Activated T-helper 1 cell treated with Interleukin-2 at 50 U/mL for 16 hours (primary cell): ENCODE measurements around the gene ZNF383.
"Not testable (repeated sequence)": the region's sequence is repeated elsewhere in the genome, so short reads cannot be mapped to it uniquely, and the experiment has no call there.

Source experiments
- DNase-seq: peaks from one replicate; pipeline ENCODE4 v3.0.0-alpha.2; 2020; ENCODE audit warnings: low read depth

The ZNF383 gene

DNA sequence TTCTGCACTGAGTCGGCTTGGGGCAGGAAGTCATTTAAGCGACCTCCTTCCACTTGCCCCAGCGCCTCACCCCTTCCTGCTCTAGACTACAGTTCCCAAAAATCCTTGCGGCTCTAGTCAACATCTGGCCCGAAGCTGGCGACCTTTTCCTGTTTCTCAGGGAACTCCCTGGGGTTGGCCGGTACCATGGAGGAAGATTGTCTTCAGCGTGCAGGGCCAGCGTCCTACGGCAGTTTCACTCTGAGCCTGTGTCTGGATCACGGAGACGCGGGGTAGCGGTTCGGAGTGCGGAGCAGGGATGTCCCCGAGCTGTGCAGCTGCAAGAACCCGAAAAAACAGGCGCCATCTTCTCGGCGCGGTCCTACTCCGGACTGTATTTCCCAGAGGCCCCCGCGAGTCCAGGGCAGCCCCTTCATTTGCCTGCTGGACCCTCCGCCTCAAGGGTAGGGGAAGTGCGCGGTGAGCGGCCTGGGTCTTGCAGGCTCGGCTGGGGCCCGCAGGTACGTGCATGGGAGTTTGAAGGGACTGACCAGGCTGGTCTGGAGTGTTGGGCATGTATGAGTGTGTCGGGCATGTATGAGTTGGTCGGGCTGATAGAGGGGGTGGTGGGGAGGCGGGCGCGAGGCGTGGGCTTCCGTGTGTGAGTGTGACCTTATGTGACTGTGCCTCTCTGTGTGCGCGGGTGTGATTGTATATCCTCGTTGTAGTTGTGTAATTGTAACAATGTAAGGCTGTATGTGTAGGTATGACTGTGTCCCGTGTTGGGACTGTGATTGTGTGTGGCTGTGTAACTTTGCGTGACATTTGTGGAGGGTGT lies at the start of gene ZNF383:
TSS of gene ZNF383 (plus strand) at position 440 of the 817 bp plus-strand sequence. CDS start 12,240 bp downstream, outside the sequence.
- peak; percentile 71 for DNase-seq

GRCh38 chr19:37172368-37173366 lies 45.3 kb upstream of the ZNF383 start, which contains the start of gene ZNF585A:
Gene ZNF585A (minus strand): TSS chr19:37172695. CDS start chr19:37169910, 2,785 bp downstream.
- peak; percentile 83 for DNase-seq

DNA sequence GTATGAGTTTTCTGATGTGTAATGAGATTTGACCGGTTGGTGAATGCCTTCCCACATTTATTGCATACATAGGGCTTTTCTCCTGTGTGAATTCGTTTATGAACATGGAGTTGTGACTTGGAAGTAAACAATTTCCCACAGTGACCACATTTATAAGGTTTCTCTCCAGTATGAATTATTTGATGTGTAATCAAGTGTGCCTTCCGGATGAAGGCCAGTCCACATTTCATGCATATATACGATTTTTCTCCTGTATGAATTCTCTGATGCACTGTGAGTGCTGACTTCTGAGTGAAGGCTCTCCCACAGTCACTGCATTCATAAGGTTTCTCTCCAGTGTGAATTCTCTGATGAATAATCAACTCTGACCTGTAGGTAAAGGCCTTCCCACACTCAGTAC lies 31.9 kb upstream of the ZNF383 start:
- DNase-seq = not testable (repeated sequence)

DNA sequence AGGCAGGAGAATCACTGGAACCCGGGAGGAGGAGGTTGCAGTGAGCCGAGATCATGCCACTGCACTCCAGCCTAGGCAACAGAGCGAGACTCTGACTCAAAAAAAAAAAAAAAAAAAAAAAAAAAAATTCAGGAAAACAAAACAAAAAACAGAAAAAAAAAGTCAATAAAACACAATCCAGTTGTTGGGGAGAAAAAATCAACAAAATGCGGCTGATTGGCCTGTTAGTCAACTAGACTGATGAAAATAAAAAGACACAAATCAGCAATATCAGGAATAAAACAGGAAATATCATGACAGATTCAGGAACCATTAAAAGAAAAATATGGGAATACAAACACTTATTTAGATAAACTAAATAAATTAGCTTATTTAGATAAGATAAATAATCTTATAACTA lies 22.8 kb upstream of the ZNF383 start:
- DNase-seq = not testable (repeated sequence)

DNA sequence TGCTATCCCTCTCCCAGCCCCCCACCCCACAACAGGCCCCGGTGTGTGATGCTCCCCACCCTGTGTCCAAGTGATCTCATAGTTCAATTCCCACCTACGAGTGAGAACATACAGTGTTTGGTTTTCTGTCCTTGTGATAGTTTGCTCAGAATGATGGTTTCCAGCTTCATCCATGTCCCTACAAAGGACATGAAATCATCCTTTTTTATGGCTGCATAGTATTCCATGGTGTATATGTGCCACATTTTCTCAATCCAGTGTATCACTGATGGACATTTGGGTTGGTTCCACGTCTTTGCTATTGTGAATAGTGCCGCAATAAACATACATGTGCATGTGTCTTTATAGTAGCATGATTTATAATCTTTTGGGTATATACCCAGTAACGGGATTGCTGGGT lies 20.9 kb upstream of the ZNF383 start:
- not testable (repeated sequence) for DNase-seq

- no peak for DNase-seq
Observed at GRCh38 chr19:37197768-37198167, 20.2 kb upstream of the ZNF383 start.

DNA sequence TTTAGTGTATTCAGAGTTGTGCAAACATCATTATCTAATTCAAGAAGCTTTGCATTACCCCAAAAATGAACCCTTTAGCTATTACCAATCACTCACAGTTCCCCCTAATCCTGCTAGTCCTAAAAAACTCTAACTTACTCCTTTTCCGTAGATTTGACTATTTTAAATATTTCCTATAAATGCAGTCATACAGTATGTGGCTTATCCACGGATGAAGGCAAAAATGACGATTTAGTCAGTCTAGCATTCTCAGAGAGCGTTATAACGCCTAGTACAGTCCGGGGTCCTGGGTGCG lies 587 bp upstream of the ZNF383 start:
- DNase-seq = no peak

- DNase-seq = no peak
Observed at GRCh38 chr19:37218592-37218935, 550 bp downstream of the ZNF383 start.

DNA sequence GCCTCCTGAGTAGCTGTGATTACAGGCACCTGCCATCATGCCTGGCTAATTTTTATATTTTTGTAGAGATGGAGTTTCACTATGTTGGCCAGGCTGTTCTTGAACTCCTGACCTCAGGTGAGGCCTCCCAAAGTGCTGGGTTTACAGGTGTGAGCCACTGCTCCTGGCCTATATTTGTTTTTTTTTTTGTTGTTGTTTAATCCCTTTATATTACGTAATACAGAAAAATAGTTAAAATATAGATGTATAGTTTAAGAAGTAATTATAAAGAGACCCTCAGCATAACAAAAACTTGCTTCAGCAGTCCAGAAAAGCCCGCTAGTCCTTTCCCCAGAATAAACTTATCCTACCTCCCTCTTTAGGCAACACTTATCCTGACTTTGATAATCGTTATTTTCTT lies 2.4 kb downstream of the ZNF383 start:
- no peak for DNase-seq

DNA sequence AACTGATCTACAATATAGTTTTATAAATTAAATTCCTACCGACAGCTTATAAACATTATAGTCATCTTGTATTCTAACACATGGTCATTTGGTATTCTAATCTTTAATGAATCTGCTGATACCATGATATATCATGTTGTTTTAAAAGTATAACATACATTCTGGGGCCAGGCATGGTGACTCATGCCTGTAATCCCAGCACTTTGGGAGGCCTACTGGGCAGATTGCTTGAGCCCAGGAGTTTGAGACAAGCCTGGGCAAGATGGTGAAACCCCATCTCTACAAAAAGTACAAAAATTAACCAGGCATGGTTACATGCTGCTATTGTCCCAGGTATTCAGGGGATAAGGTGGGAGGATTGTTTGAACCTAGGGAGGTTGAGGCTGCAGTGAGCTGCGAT lies 3.1 kb downstream of the ZNF383 start:
- no peak for DNase-seq

GRCh38 chr19:37226248-37226647 lies 8.2 kb downstream of the ZNF383 start:
- DNase-seq = no peak

GRCh38 chr19:37227996-37228395 lies 10.0 kb downstream of the ZNF383 start:
- no peak for DNase-seq

GRCh38 chr19:37243206-37243632 lies 25.2 kb downstream of the ZNF383 start:
- no peak for DNase-seq

DNA sequence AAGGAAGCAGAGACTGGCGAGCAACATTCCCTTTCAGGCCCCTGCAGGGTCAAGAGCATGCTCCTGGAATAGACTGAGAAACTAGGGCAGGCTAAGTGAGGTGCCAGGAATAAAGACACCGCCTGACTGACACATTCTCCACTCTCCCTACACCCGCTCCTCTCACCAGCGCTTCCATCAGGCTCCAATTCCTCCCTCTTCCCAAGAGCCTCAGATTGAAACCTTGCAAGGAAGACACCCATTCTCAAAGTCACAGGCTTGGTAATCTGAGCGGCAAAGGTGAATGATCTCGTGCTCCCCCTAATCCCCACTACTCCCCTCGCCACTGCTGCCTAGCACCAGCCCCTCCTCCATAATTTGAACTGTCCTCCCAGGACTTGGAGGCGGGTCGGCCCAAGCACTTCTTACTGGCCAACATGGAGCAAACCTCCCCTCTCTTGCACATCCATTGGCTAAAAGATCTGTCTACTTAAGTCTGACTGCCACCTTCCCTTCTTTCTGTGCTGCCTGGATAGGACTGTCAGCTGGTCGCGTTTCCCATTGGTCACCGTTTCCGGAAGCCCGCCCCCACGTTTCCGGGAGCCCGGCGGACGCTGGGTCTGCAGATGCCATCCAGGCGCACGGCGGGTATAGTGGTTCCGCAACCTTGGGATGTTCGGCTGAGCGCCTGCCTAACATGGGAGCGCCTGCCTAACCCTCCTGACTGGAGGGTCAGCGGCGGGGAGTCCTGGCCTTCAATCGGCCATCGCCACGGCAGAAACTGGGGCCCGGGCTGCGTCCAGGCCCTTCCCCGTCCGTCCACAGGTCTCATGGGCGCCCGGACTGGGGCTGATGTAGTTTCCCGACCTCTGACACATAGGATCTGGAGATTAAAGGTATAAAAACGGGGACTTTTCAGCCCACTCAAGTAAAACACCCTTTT lies 33.6 kb downstream of the ZNF383 start:
- DNase-seq = no peak

DNA sequence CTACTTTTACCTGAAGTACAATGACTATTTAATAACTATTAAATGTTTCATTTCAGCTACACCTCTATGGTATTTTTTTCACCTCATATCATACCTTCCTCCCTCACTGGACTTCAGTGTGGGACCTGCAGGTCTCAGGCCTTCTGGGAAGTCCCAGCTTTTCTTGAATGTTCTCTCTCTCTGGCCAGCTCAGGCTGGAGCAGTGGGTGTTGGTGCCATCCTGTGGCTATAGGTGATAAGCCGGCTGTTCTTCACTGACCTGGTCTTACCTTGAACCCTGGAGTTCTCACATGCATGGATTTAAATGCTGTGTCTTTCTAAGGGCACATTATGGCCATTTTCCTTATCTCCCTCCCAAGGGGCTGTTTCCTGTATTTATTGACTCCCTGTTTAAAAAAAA lies 45.0 kb downstream of the ZNF383 start:
- not testable (repeated sequence) for DNase-seq

- DNase-seq = not testable (repeated sequence)
Observed at GRCh38 chr19:37267005-37267404, 49.0 kb downstream of the ZNF383 start.

- not testable (repeated sequence) for DNase-seq
Observed at GRCh38 chr19:37267755-37268154, 49.7 kb downstream of the ZNF383 start.

DNA sequence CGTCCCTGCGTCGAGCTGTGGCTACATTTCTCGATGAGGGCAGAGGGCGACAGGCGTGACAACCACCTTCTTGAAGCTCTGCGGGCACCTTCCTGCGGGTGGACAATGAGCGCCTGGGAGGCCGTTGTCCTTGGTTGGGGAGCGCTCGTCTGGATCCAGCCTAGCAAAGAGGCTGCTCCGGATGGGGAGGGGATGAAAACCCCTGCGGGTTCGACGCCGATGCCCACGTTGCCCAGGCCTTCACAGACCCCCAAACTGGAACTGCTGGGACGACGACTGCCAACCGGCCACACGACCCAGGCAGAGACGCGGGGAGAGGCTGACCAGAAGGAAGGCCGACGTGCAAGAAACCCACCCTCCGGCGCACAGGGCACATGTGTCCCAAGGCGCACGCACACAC lies 62.6 kb downstream of the ZNF383 start:
- DNase-seq = not testable (repeated sequence)

- not testable (repeated sequence) for DNase-seq
Observed at GRCh38 chr19:37284020-37284419, 66.0 kb downstream of the ZNF383 start.

DNA sequence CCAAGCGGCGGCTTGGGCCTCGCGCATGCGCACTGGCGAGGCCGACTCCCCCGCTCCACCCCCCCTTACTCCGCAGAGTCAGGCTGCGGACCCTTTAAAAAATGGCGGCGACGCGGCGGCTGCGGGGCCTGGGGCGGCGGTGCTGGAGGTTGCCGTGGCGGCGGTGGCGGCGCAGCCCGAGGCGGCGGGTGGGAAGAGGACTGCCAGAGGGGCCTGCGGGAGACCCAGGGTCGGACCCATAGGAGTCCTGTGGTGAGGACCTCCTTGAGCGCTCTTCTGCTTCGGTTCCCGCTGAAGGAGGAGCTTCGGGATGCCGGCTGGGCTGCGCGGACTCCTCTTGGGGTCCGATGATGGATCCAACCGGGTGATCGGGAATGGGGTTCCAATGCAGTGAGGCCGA lies 71.2 kb downstream of the ZNF383 start:
- not testable (repeated sequence) for DNase-seq
